T-cell (primary cell): ENCODE measurements around the gene SLC6A19. TPM values are rescaled to one million over a fixed set of nuclear protein-coding genes. Genes with fewer than 3 reads are reported as not detected.

ENCODE experiments used
- ATAC-seq, 4 experiments: fragments of 200-7000 bp in 3 of 4; fragments of 150-1000 bp in 1 of 4; cut with Tn5 transposase; replicated peaks in 1 of 4; 1 replicate in 3 of 4; 2 replicates in 1 of 4; pipeline ENCODE4 v1.10.0; 2021; ENCODE audit warnings: moderate library complexity in 3 of 4, mild to moderate bottlenecking in 2 of 4, moderate number of reproducible peaks in 1 of 4
- CTCF ChIA-PET, 2 donors: fragments of 300-600 bp; sonication (Branson Sonifier 250); formaldehyde crosslinking; loops; one replicate each; lab custom pipeline; 2022; ENCODE audit warnings: antibody characterized with exemption in 2 of 2; lab: Charles Lee
- POLR2A ChIA-PET, 2 donors: fragments of 300-600 bp; sonication (Branson Sonifier 250); formaldehyde crosslinking; loops; one replicate each; lab custom pipeline; 2022; ENCODE audit warnings: antibody characterized with exemption in 2 of 2; lab: Charles Lee
- DNase-seq, 35 experiments: peaks; one replicate each; pipeline versions ENCODE4 v3.0.0 to v3.0.0-alpha.2; 2013 to 2023
- H3K27ac ChIP-seq: one replicate; pipeline ENCODE4 v1.5.1; 2013; ENCODE audit warnings: low read length
- H3K27me3 ChIP-seq, 2 experiments: replicated peaks in 1 of 2; 1 replicate in 1 of 2; 2 replicates in 1 of 2; pipeline versions ENCODE4 v1.6.1 to v1.7.0; 2013; ENCODE audit warnings: low read length in 1 of 2, mixed read lengths in 1 of 2; ENCODE audit not compliant: control insufficient read depth in 2 of 2, insufficient read depth in 2 of 2; ENCODE audit errors: extremely low read depth in 1 of 2
- H3K36me3 ChIP-seq, 2 donors: 1 replicate in 1 of 2; 2 replicates in 1 of 2; pipeline versions ENCODE4 v1.6.1 to v1.7.0; 2013; ENCODE audit warnings: low read length in 1 of 2; ENCODE audit not compliant: control insufficient read depth in 2 of 2, insufficient read depth in 1 of 2; ENCODE audit errors: extremely low read depth in 1 of 2
- H3K4me1 ChIP-seq, 2 experiments: 1 replicate in 1 of 2; 2 replicates in 1 of 2; pipeline versions ENCODE4 v1.6.1 to v1.7.0; 2013; ENCODE audit warnings: low read length in 2 of 2, mixed read lengths in 1 of 2; ENCODE audit not compliant: insufficient read depth in 2 of 2, control insufficient read depth in 1 of 2; ENCODE audit errors: extremely low read depth in 1 of 2
- H3K4me3 ChIP-seq, 2 donors: 1 replicate in 1 of 2; 2 replicates in 1 of 2; pipeline versions ENCODE4 v1.5.1 to v1.7.0; 2013; ENCODE audit warnings: mild to moderate bottlenecking in 2 of 2, low read length in 1 of 2, moderate library complexity in 1 of 2; ENCODE audit not compliant: control insufficient read depth in 1 of 2; ENCODE audit errors: extremely low read depth in 1 of 2
- H3K9me3 ChIP-seq: 2 replicates; pipeline ENCODE4 v1.7.0; 2013
- H3K27ac Mint-ChIP-seq, 2 donors: one replicate each; pipeline ENCODE4 v1.8.0; 2020 to 2021; ENCODE audit warnings: mild to moderate bottlenecking in 2 of 2, mixed read lengths in 2 of 2
- H3K27me3 Mint-ChIP-seq, 2 donors: one replicate each; pipeline ENCODE4 v1.8.0; 2021 to 2022; ENCODE audit warnings: mixed read lengths in 2 of 2
- H3K36me3 Mint-ChIP-seq: one replicate; pipeline ENCODE4 v1.8.0; 2021; ENCODE audit warnings: mixed read lengths
- H3K4me1 Mint-ChIP-seq, 3 donors: one replicate each; pipeline ENCODE4 v1.8.0; 2020 to 2022; ENCODE audit warnings: mixed read lengths in 3 of 3, mild to moderate bottlenecking in 1 of 3
- H3K4me3 Mint-ChIP-seq, 3 donors: one replicate each; pipeline ENCODE4 v1.8.0; 2020 to 2022; ENCODE audit warnings: mild to moderate bottlenecking in 3 of 3, mixed read lengths in 3 of 3, moderate library complexity in 3 of 3
- H3K9me3 Mint-ChIP-seq, 3 donors: one replicate each; pipeline ENCODE4 v1.8.0; 2020 to 2022; ENCODE audit warnings: mixed read lengths in 3 of 3
- WGBS: methylation state at CpG from one replicate; pipeline ENCODE4 v1.1.5; 2013; ENCODE audit warnings: missing lambda C conversion rate; ENCODE audit not compliant: insufficient coverage; 5-methylcytosine and 5-hydroxymethylcytosine counted together
- total RNA-seq, 35 experiments: library from RNA in 6 of 35; stranded (reverse) in 6 of 35; fragments of 120-200 nt in 1 of 35; gene quantifications; one replicate each; pipeline versions ENCODE4 v1.2.1 to v1.2.4 and lab custom pipeline; 2013 to 2026

SLC6A19 gene
- total RNA-seq, 5 donors from 2014 or later (not counting 1 experiment from before 2014, with no cell fraction given): 0.06 TPM; not detected in 4

GRCh38 chr5:1188464-1188863 is 12.9 kb upstream of the SLC6A19 start:
- Histone ChIP-seq H3K36me3 (no peaks in the 10 kb centered on the region), H3K4me3 (no peak overlapping the region), H3K9me3 (no peaks in the 10 kb centered on the region), H3K4me1 (no peaks in the 10 kb centered on the region), H3K27me3 (peaks cover 0 to 40% of the 10 kb centered on the region in 2 experiments), H3K27ac (no peak overlapping the region)
- H3K36me3 Mint-ChIP-seq: no peaks in the 10 kb centered on the region
- H3K4me3 Mint-ChIP-seq: no peak overlapping the region
- WGBS: 37% methylated on average over 4 of the region's 6 CpGs
- POLR2A ChIA-PET: no interaction called here
- H3K27me3 Mint-ChIP-seq: peaks cover 32 to 38% of the 10 kb centered on the region in 2 donors
- no peak for DNase-seq
- H3K4me1 Mint-ChIP-seq: peaks cover 0 to 8% (median 0%) of the 10 kb centered on the region in 3 donors
- no peaks in the 10 kb centered on the region for H3K9me3 Mint-ChIP-seq
- no peak for ATAC-seq
- CTCF ChIA-PET: no interaction called here
- H3K27ac Mint-ChIP-seq: no peak overlapping the region

GRCh38 chr5:1189269-1189668 is 12.1 kb upstream of the SLC6A19 start:
- no peak for DNase-seq
- Mint-ChIP-seq H3K9me3 (no peaks in the 10 kb centered on the region), H3K27ac (no peak overlapping the region), H3K4me1 (peaks cover 0 to 8% (median 0%) of the 10 kb centered on the region in 3 donors), H3K36me3 (no peaks in the 10 kb centered on the region), H3K4me3 (no peak overlapping the region), H3K27me3 (peaks cover 32 to 38% of the 10 kb centered on the region in 2 donors)
- ATAC-seq: no peak
- no peaks in the 10 kb centered on the region for H3K4me1 ChIP-seq
- H3K27ac ChIP-seq: no peak overlapping the region
- peaks cover 0 to 45% of the 10 kb centered on the region in 2 experiments for H3K27me3 ChIP-seq
- H3K4me3 ChIP-seq: no peak overlapping the region
- ChIA-PET POLR2A (no interaction called here), CTCF (no interaction called here)
- WGBS: 73% methylated on average over 3 of the region's 10 CpGs
- no peaks in the 10 kb centered on the region for H3K36me3 ChIP-seq
- H3K9me3 ChIP-seq: no peaks in the 10 kb centered on the region

- Histone ChIP-seq H3K36me3 (no peaks in the 10 kb centered on the region), H3K27ac (no peak overlapping the region), H3K27me3 (peaks cover 0 to 45% of the 10 kb centered on the region in 2 experiments), H3K4me3 (no peak overlapping the region), H3K9me3 (no peaks in the 10 kb centered on the region), H3K4me1 (no peaks in the 10 kb centered on the region)
- peaks cover 0 to 8% (median 0%) of the 10 kb centered on the region in 3 donors for H3K4me1 Mint-ChIP-seq
- H3K27me3 Mint-ChIP-seq: peaks cover 35 to 38% of the 10 kb centered on the region in 2 donors
- no peaks in the 10 kb centered on the region for H3K36me3 Mint-ChIP-seq
- WGBS: 76% methylated on average over 9 of the region's 12 CpGs
- ATAC-seq: no peak
- ChIA-PET CTCF (no interaction called here), POLR2A (no interaction called here)
- H3K4me3 Mint-ChIP-seq: no peak overlapping the region
- DNase-seq: no peak
- no peaks in the 10 kb centered on the region for H3K9me3 Mint-ChIP-seq
- peak overlapping the region in 1 of 2 donors; percentile 6 for H3K27ac Mint-ChIP-seq
Measured at GRCh38 chr5:1190278-1190677, 11.1 kb upstream of the SLC6A19 start.

- Histone ChIP-seq H3K4me1 (no peaks in the 10 kb centered on the region), H3K9me3 (no peaks in the 10 kb centered on the region), H3K27me3 (peaks cover 0 to 50% of the 10 kb centered on the region in 2 experiments), H3K36me3 (no peaks in the 10 kb centered on the region), H3K27ac (no peak overlapping the region), H3K4me3 (no peak overlapping the region)
- Mint-ChIP-seq H3K36me3 (no peaks in the 10 kb centered on the region), H3K27me3 (peaks cover 35 to 37% of the 10 kb centered on the region in 2 donors), H3K9me3 (no peaks in the 10 kb centered on the region), H3K27ac (no peak overlapping the region), H3K4me1 (peaks cover 0 to 8% (median 0%) of the 10 kb centered on the region in 3 donors), H3K4me3 (no peak overlapping the region)
- DNase-seq: no peak
- POLR2A ChIA-PET: no interaction called here
- WGBS: 17% methylated on average over 2 of the region's 6 CpGs
- ATAC-seq: no peak
- CTCF ChIA-PET: no interaction called here
Measured at GRCh38 chr5:1190837-1191239, 10.6 kb upstream of the SLC6A19 start.

GRCh38 chr5:1192971-1193590 is 8.3 kb upstream of the SLC6A19 start:
- Mint-ChIP-seq H3K27ac (no peak overlapping the region), H3K4me1 (peaks cover 0 to 8% (median 0%) of the 10 kb centered on the region in 3 donors), H3K9me3 (no peaks in the 10 kb centered on the region), H3K27me3 (peaks cover 31 to 38% of the 10 kb centered on the region in 2 donors), H3K4me3 (no peak overlapping the region), H3K36me3 (no peaks in the 10 kb centered on the region)
- ATAC-seq (no peak), DNase-seq (no peak)
- POLR2A ChIA-PET: no interaction called here
- H3K9me3 ChIP-seq: no peaks in the 10 kb centered on the region
- H3K36me3 ChIP-seq: no peaks in the 10 kb centered on the region
- 78% methylated on average over 18 of the region's 18 CpGs for WGBS
- H3K4me3 ChIP-seq: no peak overlapping the region
- H3K4me1 ChIP-seq: no peaks in the 10 kb centered on the region
- CTCF ChIA-PET: no interaction called here
- peaks cover 0 to 39% of the 10 kb centered on the region in 2 experiments for H3K27me3 ChIP-seq
- no peak overlapping the region for H3K27ac ChIP-seq

GRCh38 chr5:1193591-1193985 is 7.8 kb upstream of the SLC6A19 start:
- ATAC-seq (no peak), DNase-seq (no peak)
- H3K4me3 Mint-ChIP-seq: no peak overlapping the region
- peaks cover 26 to 33% of the 10 kb centered on the region in 2 donors for H3K27me3 Mint-ChIP-seq
- no peaks in the 10 kb centered on the region for H3K4me1 ChIP-seq
- H3K27me3 ChIP-seq: peaks cover 0 to 39% of the 10 kb centered on the region in 2 experiments
- H3K9me3 Mint-ChIP-seq: no peaks in the 10 kb centered on the region
- no peak overlapping the region for H3K27ac Mint-ChIP-seq
- H3K4me3 ChIP-seq: no peak overlapping the region
- no peaks in the 10 kb centered on the region for H3K36me3 ChIP-seq
- POLR2A ChIA-PET: no interaction called here
- WGBS: 86% methylated on average over 28 of the region's 28 CpGs
- no peak overlapping the region for H3K27ac ChIP-seq
- no peaks in the 10 kb centered on the region for H3K36me3 Mint-ChIP-seq
- CTCF ChIA-PET: no interaction called here
- H3K4me1 Mint-ChIP-seq: peaks cover 0 to 8% (median 0%) of the 10 kb centered on the region in 3 donors
- no peaks in the 10 kb centered on the region for H3K9me3 ChIP-seq
